DMS 273 (cell line): ENCODE measurements around the gene BANP.
"Not testable (repeated sequence)": the region's sequence is repeated elsewhere in the genome, so short reads cannot be mapped to it uniquely, and the experiment has no call there.

ENCODE experiments used
- DNase-seq: peaks from one replicate; lab custom pipeline; 2025; ENCODE audit not compliant: unreplicated experiment; lab: John Stamatoyannopoulos, UW

BANP gene

DNA sequence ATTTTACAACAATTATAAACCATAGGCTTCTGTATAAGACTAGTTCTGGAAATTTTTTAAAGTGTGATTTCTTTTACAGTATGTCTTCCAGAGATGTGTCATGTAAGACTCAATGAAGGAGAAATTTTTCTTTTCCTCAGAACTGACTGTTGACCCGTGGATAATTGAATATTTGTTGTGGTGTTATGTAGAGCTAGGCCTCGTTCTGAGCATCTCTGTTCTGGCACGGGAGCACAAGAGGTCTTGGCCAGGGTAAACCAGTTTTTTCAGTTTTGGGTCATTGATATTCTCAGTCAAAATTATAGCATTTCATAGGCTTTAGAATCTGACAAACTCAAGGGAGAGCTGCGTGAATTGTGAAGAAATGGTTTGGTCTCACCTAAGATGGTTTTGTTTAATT is 39.0 kb downstream of the BANP start:
- DNase-seq = not testable (repeated sequence)

DNA sequence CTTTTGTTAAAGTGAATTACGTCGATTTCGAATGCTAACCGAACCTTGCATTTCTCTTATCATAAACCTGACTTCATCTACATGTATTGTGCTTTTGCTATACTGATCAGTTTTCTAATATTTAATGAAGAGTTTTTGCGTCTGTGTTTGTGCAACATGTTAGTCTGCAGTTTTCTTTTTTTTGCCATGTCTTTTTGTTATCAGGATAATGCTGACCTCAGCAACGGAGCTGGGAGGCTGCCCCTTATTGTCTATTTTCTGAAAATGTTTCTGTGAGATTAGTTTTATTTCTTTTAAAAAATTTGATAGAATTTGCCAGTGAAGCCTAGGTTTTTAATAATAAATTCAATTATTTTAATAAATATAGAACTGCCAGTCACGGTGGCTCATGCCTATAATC is 40.9 kb downstream of the BANP start:
- DNase-seq = not testable (repeated sequence)

DNA sequence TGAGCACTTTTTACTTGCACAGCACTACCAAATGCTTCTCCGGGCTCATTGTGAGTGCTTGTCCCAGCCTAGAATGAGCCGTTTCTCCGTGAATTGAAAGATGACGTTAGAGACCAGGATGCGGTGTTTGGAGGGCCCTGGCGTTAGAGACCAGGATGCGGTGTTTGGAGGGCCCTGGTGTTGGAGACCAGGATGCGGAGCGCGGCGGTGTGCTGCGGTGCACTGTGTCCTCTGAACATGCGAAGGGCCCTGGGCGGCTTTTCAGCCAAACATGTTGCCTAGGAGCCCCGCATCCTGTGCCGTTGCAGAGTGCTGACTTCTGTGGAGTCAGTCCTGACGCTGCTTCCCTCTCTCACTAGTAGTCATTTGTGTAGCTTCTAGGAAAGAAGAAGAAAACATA is 42.7 kb downstream of the BANP start:
- DNase-seq = no peak

DNA sequence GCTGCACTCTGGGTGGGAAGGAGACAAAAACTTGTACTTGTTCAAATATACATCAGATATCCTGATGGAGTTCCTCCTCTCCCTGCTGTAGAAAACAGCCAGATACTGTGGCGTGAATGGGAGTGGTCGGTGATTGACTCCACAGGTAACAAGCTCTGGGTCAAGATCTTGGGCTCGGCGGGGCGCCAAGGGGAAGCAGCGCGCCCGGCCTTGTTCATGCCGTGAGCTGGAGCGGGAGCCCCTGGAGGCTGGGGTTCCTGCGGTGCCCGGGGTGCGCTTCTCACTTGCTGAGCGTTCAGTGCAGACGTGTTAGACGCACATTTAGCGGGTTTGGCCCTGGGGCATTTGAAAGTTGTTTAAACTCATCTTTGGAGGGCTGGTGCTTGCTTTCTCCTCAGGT is 44.4 kb downstream of the BANP start:
- no peak for DNase-seq

DNA sequence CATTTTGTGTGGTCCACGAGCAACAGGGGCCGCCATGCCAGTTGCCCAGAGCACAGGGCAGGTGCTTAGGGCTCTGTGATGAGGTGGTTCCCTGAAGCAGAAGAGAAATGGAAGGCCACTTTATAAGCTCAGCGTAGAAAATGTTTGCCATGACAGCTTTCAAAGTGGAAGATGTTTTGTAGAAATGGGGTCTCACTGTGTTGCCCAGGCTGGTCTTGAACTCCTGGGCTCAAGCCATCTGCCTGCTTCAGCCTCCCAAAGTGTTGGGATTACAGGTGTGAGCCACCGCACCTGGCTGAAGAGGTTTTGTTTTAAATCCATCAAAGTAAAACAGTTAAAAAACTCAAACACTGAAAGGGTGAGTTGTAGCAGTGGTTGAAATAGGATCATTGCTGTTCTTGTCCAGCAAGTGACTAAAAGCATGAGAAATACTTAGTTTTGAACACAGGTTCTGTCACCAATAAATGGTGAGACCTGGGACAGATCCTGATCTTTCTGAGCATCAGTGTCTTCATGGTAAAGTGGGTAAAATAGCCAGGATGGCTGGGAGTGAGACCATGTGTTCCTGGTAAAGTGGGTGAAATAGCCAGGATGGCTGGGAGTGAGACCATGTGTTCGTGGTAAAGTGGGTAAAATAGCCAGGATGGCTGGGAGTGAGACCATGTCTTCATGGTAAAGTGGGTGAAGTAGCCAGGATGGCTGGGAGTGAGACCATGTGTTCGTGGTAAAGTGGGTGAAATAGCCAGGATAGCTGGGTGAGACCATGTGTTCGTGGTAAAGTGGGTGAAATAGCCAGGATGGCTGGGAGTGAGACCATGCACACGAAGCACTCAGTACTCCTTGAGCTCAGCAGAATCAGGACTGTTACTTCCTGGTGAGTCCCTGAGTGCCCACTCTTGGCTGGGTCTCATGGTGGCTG is 46.0 kb downstream of the BANP start:
- no peak for DNase-seq

DNA sequence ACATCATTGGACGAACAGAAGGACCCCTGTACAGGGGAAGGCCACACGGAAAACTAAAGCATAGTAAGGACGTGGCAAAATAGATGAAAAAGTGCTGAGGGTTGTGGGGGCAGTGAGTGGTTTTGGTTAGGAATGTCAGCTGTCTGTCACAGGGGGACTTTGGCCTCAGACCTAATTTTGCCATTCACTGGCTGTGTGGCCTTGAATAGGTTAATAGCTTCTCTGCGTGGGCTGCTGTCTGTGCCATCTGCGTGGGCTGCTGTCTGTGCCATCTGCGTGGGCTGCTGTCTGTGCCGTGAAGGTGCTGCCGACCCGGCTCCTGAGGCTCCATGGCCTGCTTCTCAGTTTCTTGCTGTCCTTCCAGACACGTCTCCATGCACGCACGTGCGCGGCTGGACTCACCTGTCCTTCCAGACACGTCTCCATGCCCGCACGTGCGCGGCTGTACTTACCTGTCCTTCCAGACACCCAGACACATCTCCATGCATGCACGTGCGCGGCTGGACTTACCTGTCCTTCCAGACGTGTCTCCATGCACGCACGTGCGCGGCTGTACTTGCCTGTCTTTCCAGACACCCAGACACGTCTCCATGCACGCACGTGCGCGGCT is 47.1 kb downstream of the BANP start:
- not testable (repeated sequence) for DNase-seq

DNA sequence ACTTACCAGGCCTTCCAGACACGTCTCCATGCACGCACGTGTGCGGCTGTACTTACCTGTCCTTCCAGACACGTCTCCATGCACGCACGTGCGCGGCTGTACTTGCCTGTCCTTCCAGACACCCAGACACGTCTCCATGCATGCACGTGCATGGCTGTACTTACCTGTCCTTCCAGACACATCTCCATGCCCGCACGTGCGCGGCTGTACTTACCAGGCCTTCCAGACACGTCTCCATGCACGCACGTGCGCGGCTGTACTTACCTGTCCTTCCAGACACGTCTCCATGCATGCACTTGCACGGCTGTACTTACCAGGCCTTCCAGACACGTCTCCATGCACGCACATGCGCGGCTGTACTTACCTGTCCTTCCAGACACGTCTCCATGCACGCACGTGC is 47.8 kb downstream of the BANP start:
- DNase-seq = not testable (repeated sequence)

DNA sequence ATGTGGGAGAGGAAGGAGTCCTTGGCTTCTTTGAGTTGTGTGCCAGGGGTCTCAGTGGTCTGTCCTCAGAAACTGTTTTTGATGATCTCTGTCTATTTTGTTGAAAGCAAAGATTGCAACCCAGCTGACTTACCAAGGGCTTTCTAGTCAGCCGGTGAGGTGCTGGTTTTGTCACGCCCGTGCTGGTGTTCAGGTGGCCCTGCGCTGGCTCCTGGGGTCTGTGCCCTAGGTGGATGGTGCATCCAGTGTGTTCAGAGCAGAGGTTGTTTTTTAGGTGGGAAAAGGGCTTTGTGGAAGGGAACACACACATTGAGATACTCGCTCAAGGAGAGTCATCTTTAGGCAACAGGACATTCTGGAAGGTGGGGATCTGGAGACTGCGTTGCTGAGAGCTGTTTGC is 51.0 kb downstream of the BANP start:
- no peak for DNase-seq

DNA sequence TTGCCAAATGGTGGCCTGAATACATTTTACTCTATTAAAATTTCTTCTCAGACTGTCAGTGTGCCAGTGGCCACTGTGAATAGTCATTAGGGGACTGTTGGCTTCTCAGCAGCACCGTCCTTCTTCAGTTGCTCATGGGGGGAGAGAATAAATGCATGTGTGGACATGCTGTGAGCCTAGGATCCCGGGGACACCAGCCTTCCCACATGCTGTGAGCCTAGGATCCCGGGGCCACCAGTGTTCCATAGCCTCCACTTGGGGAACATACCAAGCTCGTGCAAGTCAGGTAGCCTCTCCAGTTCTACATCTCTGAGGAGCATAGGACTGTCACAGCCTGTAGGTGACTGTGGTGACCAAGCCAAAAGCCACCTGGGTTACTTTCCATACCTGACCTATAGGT is 51.5 kb downstream of the BANP start:
- DNase-seq = no peak

DNA sequence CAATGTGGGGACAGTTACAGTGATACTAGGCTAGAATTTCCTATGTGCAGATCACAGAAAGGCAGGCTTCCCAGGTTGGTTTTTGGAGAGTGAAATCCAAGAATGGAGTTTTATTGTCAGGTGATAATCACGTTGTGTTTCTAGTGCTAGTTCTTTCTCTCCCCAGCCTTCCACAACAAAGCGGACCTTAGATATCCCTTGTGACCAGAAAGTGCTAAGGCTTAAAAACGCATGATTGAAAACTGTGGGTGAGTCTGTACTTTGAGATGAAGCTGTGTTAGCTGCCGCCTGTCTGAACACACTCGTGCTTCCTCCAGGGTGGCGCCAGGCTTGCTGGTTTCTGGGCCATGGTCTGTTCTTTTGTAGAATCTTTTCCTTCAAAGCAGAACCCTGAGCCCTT is 52.1 kb downstream of the BANP start:
- DNase-seq = no peak

DNA sequence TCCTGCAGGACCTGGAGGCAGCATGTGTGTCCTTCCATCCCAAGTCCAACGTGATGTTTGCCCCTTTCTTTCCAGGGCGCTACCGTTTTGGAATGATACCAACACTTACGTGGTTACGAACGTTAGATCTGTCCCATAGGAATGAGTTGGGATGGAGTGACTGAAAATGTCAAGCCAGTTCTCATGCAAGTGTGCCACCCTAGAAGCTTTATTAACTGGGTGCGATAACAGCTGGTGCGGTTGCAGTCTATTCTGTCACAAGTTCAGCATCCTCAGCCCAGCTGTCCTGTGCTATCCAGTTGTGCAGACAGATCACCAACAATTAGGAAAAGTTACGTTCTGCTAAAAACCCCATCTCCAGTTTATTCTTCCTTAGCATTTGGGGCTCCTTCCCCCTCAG is 52.5 kb downstream of the BANP start:
- no peak for DNase-seq

DNA sequence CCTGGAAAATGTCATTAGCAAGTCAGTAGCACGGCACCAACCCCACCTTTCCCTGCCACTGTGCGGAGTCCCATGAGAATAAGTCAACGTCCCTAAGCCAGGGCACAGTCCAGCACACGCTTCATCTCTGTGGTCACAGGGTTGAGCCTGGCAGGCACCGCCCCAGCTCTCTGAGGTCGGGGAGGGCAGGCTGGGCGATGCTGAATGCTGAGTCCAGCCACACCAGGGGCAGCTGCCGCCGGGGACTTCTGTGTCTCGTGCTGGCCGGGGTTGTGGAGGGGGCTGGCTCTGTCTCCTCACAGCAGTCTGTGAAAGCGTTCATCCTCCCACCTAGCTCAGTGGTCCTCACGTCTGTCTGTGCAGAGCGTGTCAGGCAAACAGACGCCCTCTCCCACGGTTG is 53.2 kb downstream of the BANP start:
- DNase-seq = no peak

DNA sequence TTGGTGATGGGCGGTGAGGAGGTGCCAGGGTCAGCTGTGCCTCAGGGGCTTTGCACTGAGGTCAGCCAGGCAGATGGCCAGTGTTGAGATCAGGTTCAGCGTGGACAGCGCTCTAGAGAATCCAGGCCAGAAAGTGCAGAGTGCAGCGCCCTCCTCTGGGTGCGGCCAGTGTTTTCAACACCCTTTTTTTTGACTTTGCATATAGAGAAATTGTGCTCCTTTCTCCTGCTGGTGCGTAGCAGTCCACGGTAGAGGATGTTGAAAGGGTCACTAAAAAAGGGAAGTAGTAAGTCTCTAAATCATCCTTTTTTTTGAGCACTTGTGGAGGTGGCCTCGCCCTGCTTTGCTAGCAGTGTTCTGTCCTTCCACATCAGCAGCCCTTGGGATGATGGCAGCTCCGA is 53.9 kb downstream of the BANP start:
- DNase-seq = no peak

DNA sequence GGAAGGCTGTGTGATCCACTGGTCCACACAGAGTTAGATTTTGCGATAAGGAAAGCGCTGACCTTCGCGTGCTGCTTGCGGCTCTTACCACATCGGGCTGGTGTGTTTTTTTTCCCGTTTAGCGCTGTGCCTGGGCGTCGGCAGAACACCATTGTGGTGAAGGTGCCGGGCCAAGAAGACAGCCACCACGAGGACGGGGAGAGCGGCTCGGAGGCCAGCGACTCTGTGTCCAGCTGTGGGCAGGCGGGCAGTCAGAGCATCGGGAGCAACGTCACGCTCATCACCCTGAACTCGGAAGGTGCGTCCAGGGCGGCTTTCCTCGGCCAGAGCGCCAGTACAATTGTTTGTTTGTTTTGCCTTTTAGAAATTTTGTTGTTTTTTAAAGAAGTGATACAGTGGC is 54.7 kb downstream of the BANP start:
- DNase-seq = no peak

DNA sequence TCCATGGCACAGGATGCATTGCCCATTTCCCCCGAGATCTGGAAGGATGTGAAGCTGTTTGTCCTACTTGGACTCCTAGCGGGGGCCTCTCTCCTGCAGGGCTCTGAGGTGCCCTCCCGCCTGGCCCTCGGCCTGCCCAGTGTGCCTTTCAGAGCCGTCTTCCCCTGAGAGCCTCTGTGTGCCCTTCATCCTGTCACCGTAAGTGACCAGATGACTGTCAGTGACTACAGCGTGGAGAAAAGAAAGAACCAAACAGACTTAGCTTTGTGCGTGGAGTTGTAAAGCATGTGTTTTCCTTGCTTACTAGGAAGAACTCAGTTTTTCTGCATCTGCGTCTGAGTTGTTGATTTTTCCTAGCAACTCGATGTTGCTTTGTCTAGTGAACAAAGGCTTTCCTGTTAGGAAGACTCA is 56.1 kb downstream of the BANP start:
- DNase-seq = no peak

DNA sequence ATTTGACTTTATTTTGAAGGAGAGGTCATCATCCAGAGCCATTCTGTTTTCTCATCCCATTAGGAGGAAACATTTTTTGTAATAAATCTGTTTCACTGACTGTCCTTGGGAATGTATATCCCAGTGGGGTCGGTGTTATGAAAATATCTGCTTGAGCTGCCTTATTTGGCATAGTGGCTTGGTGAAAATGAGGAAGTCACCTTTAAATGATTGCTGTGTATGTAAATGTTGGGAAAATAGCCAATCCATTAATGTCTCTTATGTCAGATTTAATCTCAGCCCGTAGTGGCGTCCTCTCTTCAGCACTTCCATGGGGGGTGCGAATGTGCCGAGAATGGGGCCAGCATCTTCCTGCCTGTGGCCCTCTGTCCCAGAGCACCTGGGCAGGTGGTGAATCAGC is 57.6 kb downstream of the BANP start:
- DNase-seq = no peak

DNA sequence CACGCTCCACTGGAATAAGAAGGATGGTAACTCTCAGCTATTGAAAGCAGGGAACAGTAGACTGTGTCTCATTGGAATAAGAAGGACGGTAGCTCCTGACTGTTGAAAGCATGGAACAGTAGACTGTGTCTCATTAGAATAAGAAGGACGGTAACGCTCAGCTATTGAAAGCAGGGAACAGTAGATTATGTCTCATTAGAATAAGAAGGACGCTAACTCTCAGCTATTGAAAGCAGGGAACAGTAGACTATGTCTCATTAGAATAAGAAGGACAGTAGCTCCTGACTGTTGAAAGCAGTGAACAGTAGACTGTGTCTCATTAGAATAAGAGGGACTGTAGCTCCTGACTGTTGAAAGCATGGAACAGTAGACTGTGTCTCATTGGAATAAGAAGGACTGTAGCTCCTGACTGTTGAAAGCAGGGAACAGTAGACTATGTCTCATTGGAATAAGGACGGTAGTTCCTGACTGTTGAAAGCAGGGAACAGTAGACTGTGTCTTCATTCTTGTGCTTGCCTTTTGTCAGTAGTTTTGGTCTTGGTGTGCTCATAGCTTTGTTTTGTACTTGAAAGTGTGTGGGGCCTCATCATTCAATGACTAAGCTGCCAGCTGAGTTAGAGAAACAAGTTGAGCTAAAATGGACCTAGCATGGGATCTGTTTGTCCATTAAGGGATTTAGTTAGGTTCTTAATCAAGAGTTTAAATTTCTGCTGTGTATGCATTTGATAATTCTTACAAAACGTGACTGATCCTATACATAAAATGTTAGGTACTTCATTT is 58.5 kb downstream of the BANP start:
- no peak for DNase-seq

DNA sequence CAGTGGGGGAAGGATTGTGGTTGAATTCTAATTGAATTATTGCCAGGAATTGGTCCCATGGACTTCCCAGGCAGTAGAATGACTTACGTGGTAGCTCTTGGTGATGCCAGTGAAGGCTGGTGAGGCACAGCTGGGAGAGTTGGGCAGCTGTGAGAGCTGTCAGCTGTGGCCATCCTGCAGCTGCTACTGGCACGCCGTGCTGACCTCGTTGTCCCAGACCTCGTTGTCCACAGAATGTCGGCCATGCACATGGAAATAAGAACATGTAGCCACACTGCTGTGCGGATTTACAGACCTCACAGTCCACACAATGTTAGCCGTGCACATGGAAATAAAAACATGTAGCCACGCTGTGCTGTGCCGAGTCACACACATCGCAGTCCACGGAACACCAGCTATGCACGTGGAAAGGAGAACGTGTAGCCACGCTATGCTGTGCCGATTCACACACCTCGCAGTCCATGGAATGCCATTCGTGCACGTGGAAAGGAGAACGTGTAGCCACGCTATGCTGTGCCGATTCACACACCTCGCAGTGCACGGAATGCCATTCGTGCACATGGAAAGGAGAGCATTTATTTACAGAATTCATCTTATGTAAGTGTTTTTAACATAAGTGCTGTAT is 59.2 kb downstream of the BANP start:
- DNase-seq = no peak

DNA sequence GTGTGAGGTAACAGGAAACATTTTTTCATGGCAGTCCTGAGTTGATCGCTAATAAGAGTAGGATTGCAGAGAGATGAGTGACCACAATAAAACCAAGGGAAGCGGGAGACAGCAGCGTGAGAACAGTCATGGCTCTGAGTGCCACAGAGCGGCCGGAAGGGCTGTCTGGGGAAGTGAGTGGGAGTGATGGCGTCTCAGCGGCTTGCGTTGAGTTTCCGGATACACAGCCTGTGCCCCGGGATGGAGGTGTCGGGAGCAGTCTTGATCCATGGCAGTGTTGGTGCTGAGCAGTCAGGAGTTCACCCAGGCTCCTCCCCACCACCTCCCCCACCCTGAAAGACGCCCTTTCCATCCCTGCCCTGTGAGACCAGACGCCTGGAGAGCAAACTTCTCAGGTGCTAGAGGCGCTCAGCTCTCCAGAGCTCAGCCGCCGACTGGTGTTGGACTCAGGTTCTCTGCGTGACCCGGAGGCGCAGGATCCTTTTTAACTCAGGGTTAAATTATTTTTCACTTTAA is 59.8 kb downstream of the BANP start:
- DNase-seq = no peak

DNA sequence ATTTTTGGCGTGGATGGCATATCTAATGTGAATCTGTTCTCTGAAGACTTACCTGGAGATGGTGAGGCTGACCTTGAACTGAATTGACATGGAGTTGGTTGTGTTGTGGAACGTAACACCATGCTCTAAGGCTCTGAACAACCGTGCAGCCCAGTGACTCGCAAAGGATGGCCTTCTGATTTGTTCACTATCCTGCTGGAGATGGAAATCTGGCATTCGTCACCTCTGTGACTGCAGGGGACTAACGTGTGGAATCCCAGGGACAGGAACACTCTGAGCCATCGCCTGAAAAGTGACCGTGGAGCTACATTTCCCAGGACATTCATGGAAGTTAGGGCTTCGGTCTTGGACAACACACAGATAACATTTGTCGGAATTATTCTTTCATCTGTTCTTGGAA is 61.1 kb downstream of the BANP start:
- DNase-seq = no peak

DNA sequence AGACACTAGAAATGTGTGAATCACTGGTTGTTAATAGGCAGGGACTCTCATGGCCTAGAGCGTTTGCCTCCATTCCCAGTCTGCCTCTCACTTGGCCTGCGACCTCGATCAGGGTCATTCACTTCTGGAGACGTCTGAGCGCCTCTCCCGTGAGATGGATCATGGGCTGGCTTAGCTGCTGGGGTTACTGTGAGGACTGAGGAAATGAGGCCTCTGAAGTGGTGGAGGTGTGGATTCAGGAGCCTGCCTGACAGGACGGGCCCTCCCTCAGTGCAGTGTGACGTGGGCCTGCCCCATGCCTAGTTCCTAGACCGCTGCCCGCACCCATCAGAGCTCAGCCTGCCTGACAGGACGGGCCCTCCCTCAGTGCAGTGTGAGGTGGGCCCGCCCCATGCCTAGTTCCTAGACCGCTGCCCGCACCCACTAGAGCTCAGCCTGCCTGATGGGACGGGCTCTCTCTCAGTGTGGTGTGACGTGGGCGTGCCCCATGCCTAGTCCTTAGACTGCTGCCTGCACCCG is 61.9 kb downstream of the BANP start:
- DNase-seq = no peak
